Cardiac muscle cell (in vitro differentiated cells and primary cell): ENCODE measurements around the gene DCPS. TPM values are rescaled to one million over a fixed set of nuclear protein-coding genes. Genes with fewer than 3 reads are reported as not detected.
A peak's percentile ranks its signal among the peaks of the same experiment; 100 is the strongest.

Experiments used
- DNase-seq, 2 donors: peaks; one replicate each; pipeline versions ENCODE4 v3.0.0 to v3.0.0-alpha.2; 2010 to 2017; ENCODE audit warnings: low read depth in 1 of 2, low spot score in 1 of 2
- H3K27ac ChIP-seq: fragments of 200-600 bp; sonication (generic); 2 replicates; pipeline ENCODE4 v1.5.1; 2016
- H3K27me3 ChIP-seq: fragments of 200-600 bp; sonication (generic); 2 replicates; pipeline ENCODE4 v1.6.0; 2016; ENCODE audit warnings: control low read depth
- H3K36me3 ChIP-seq: fragments of 200-600 bp; sonication (generic); 2 replicates; pipeline ENCODE4 v1.5.1; 2016; ENCODE audit warnings: control low read depth
- H3K4me1 ChIP-seq: fragments of 200-600 bp; sonication (generic); 2 replicates; pipeline ENCODE4 v1.8.1; 2017; ENCODE audit warnings: low read depth, mild to moderate bottlenecking, mixed run types
- H3K4me3 ChIP-seq: fragments of 200-600 bp; sonication (generic); 2 replicates; pipeline ENCODE4 v1.5.1; 2016; ENCODE audit warnings: mild to moderate bottlenecking
- H3K9me3 ChIP-seq: fragments of 200-600 bp; sonication (generic); 2 replicates; pipeline ENCODE4 v1.5.1; 2017; ENCODE audit warnings: low read depth, mild to moderate bottlenecking, control low read depth
- CTCF ChIP-seq: IDR thresholded peaks from 2 replicates; pipeline ENCODE4 v1.5.1; 2012; ENCODE audit warnings: low read depth, mild to moderate bottlenecking, low read length
- polyA plus RNA-seq: library from polyadenylated mRNA; unstranded; fragments of >200 nt; fragmentation: Nextera tagmentation; extraction: Ambion mirVana; gene quantifications from 2 replicates; pipeline ENCODE4 v1.2.1, GENCODE V29; 2016
- total RNA-seq: library from RNA; depleted of rRNA; stranded (reverse); fragments of >200 nt; gene quantifications from 2 replicates; pipeline ENCODE4 v1.2.3, GENCODE V29; 2016

The DCPS gene
- total and polyA plus RNA-seq, 2 experiments from 2014 or later: 13.1 to 27.0 TPM

GRCh38 chr11:126281245-126281644 is 22.6 kb upstream of the DCPS start:
- H3K27ac ChIP-seq: peak overlapping the region; percentile 68

GRCh38 chr11:126281666-126282175 is 22.1 kb upstream of the DCPS start:
- DNase-seq: no peak
- H3K9me3 ChIP-seq: no peaks in the 10 kb centered on the region
- H3K27me3 ChIP-seq: no peaks in the 10 kb centered on the region
- peak overlapping the region; percentile 68 for H3K27ac ChIP-seq
- peaks cover 19% of the 10 kb centered on the region for H3K4me1 ChIP-seq
- H3K4me3 ChIP-seq: no peak overlapping the region
- no peak for TF ChIP-seq CTCF
- peaks cover 5% of the 10 kb centered on the region for H3K36me3 ChIP-seq

More at GRCh38 chr11:126281245-126281644, 22.6 kb upstream of the DCPS start:
- no peak overlapping the region for H3K4me3 ChIP-seq
- H3K4me1 ChIP-seq: peaks cover 19% of the 10 kb centered on the region
- peaks cover 5% of the 10 kb centered on the region for H3K36me3 ChIP-seq
- peak in 1 of 2 donors; percentile 64 for DNase-seq
- TF ChIP-seq CTCF: no peak
- no peaks in the 10 kb centered on the region for H3K27me3 ChIP-seq
- H3K9me3 ChIP-seq: no peaks in the 10 kb centered on the region

- Histone ChIP-seq H3K9me3 (no peaks in the 10 kb centered on the region), H3K4me1 (peaks cover 19% of the 10 kb centered on the region), H3K4me3 (peak overlapping the region; percentile 46), H3K36me3 (no peaks in the 10 kb centered on the region), H3K27ac (no peak overlapping the region), H3K27me3 (no peaks in the 10 kb centered on the region)
- DNase-seq: peak; percentile 35 to 63
- TF ChIP-seq CTCF: no peak
Observed at GRCh38 chr11:126282361-126282735, 21.5 kb upstream of the DCPS start.

- no peaks in the 10 kb centered on the region for H3K36me3 ChIP-seq
- H3K4me3 ChIP-seq: peak within 1 kb of the TSS; percentile 46
- DNase-seq: peak; percentile 63 to 65
- H3K9me3 ChIP-seq: no peaks in the 10 kb centered on the region
- peaks cover 20% of the 10 kb centered on the region for H3K4me1 ChIP-seq
- H3K27ac ChIP-seq: peak within 1 kb of the TSS; percentile 49
- no peak for TF ChIP-seq CTCF
- H3K27me3 ChIP-seq: no peaks in the 10 kb centered on the region
Observed at GRCh38 chr11:126282736-126283591, 20.9 kb upstream of the DCPS start, which contains the start of gene TIRAP. TSS of gene TIRAP (plus strand) at chr11:126283093. CDS start at chr11:126290895, 7,802 bp downstream.

- TF ChIP-seq CTCF: no peak
- Histone ChIP-seq H3K27me3 (no peaks in the 10 kb centered on the region), H3K36me3 (no peaks in the 10 kb centered on the region), H3K4me3 (no peak overlapping the region), H3K4me1 (peaks cover 26% of the 10 kb centered on the region), H3K27ac (no peak overlapping the region), H3K9me3 (no peaks in the 10 kb centered on the region)
- DNase-seq: peak in 1 of 2 donors; percentile 94
Observed at GRCh38 chr11:126284829-126285228, 19.0 kb upstream of the DCPS start.
